Neural cell (in vitro differentiated cells): ENCODE measurements around the gene SRCAP. TPM values are rescaled to one million over a fixed set of nuclear protein-coding genes. Genes with fewer than 3 reads are reported as not detected.

Experiments
- H2AFZ ChIP-seq: fragments of 200-600, 300-800 bp; sonication (generic), shearing (Covaris generic); 2 replicates; pipeline ENCODE4 v1.6.0; 2014; ENCODE audit warnings: low read depth, mild to moderate bottlenecking, antibody characterized with exemption, low read length, moderate library complexity
- H3F3A ChIP-seq: fragments of 200-600 bp; shearing (Covaris generic); 2 replicates; pipeline ENCODE4 v1.6.1; 2016; ENCODE audit warnings: mild to moderate bottlenecking, moderate library complexity, mixed read lengths, antibody characterized with exemption, low read length; ENCODE audit not compliant: insufficient read depth, poor library complexity, severe bottlenecking
- H3K27ac ChIP-seq: fragments of 200-600, 300-800 bp; sonication (generic), shearing (Covaris generic); 2 replicates; pipeline ENCODE4 v1.5.1; 2014; ENCODE audit warnings: mild to moderate bottlenecking, low read length, moderate library complexity
- H3K27me3 ChIP-seq: fragments of 300-800, 200-600 bp; sonication (generic), shearing (Covaris generic); 2 replicates; pipeline ENCODE4 v1.6.0; 2014; ENCODE audit warnings: mild to moderate bottlenecking, low read depth, low read length, moderate library complexity; ENCODE audit not compliant: insufficient read depth
- H3K36me3 ChIP-seq: fragments of 300-800, 200-600 bp; sonication (generic), shearing (Covaris generic); 2 replicates; pipeline ENCODE4 v1.5.1; 2014; ENCODE audit warnings: mild to moderate bottlenecking, antibody characterized with exemption, low read length, moderate library complexity; ENCODE audit not compliant: insufficient read depth
- H3K4me2 ChIP-seq: fragments of 300-800, 200-600 bp; sonication (generic), shearing (Covaris generic); 2 replicates; pipeline ENCODE4 v1.6.0; 2014; ENCODE audit warnings: mild to moderate bottlenecking, low read length
- H3K4me3 ChIP-seq: fragments of 300-800, 200-600 bp; sonication (generic), shearing (Covaris generic); 2 replicates; pipeline ENCODE4 v1.5.1; 2014; ENCODE audit warnings: mild to moderate bottlenecking, low read length, moderate library complexity
- H3K79me2 ChIP-seq: fragments of 200-600 bp; shearing (Covaris generic); replicated peaks from 2 replicates; pipeline ENCODE4 v1.6.0; 2014; ENCODE audit warnings: mild to moderate bottlenecking, low read length, moderate library complexity; ENCODE audit not compliant: insufficient read depth
- H3K9ac ChIP-seq: fragments of 300-800, 200-600 bp; sonication (generic), shearing (Covaris generic); 2 replicates; pipeline ENCODE4 v1.6.1; 2016; ENCODE audit warnings: mild to moderate bottlenecking, low read length, mixed read lengths
- H3K9me2 ChIP-seq: fragments of 200-600 bp; shearing (Covaris generic); 2 replicates; pipeline ENCODE4 v1.6.1; 2016; ENCODE audit warnings: mild to moderate bottlenecking, low read length, mixed read lengths; ENCODE audit not compliant: insufficient read depth
- H3K9me3 ChIP-seq: fragments of 200-600, 300-800 bp; sonication (generic), shearing (Covaris generic); 2 replicates; pipeline ENCODE4 v1.6.1; 2016; ENCODE audit warnings: mild to moderate bottlenecking, mixed run types, low read length, moderate library complexity, mixed read lengths
- H4K20me1 ChIP-seq: fragments of 200-600 bp; shearing (Covaris generic); 2 replicates; pipeline ENCODE4 v1.6.1; 2016; ENCODE audit warnings: mild to moderate bottlenecking, mixed run types; ENCODE audit not compliant: insufficient read depth
- CTCF ChIP-seq: fragments of 450-650 bp; IDR thresholded peaks from 2 replicates; pipeline ENCODE4 v1.5.1; 2014; ENCODE audit warnings: antibody characterized with exemption, mild to moderate bottlenecking, moderate library complexity; ENCODE audit not compliant: poor library complexity, severe bottlenecking
- EP300 ChIP-seq: fragments of 450-650 bp; conservative IDR thresholded peaks from 2 replicates; pipeline ENCODE4 v1.6.1; 2014; ENCODE audit warnings: antibody characterized with exemption, mild to moderate bottlenecking, moderate library complexity; ENCODE audit not compliant: poor library complexity, severe bottlenecking
- EZH2 ChIP-seq: fragments of 200-600, 300-800 bp; shearing (Covaris generic), sonication (generic); IDR thresholded peaks from 2 replicates; pipeline ENCODE4 v1.6.1; 2014; ENCODE audit warnings: antibody characterized with exemption, low read length, borderline replicate concordance, mild to moderate bottlenecking; ENCODE audit not compliant: insufficient read depth, poor library complexity, severe bottlenecking
- MXI1 ChIP-seq: fragments of 450-650 bp; conservative IDR thresholded peaks from 2 replicates; pipeline ENCODE4 v1.6.1; 2014; ENCODE audit warnings: antibody characterized with exemption, mild to moderate bottlenecking; ENCODE audit not compliant: poor library complexity, severe bottlenecking
- POLR2AphosphoS5 ChIP-seq: IDR thresholded peaks from 2 replicates; pipeline ENCODE4 v1.6.1; 2012
- RAD21 ChIP-seq: fragments of 450-650 bp; conservative IDR thresholded peaks from 2 replicates; pipeline ENCODE4 v1.6.1; 2014; ENCODE audit warnings: antibody characterized with exemption, mild to moderate bottlenecking, moderate library complexity
- REST ChIP-seq: IDR thresholded peaks from 2 replicates; pipeline ENCODE4 v1.6.1; 2012; ENCODE audit warnings: borderline replicate concordance
- SMC3 ChIP-seq: fragments of 450-650 bp; conservative IDR thresholded peaks from 2 replicates; pipeline ENCODE4 v1.6.1; 2014; ENCODE audit warnings: antibody characterized with exemption, mild to moderate bottlenecking, moderate library complexity; ENCODE audit not compliant: poor library complexity
- TAF1 ChIP-seq: IDR thresholded peaks from 2 replicates; pipeline ENCODE4 v1.6.1; 2012; ENCODE audit warnings: low read depth
- polyA plus RNA-seq: library from polyadenylated mRNA; depleted of rRNA; stranded (reverse); fragments of >200 nt; gene quantifications from 2 replicates; pipeline ENCODE4 v1.2.3, GENCODE V29; 2014

Gene SRCAP
- polyA plus RNA-seq, 1 donor from 2014 or later: 0.76 TPM

- no peaks in the 10 kb centered on the region for H3F3A ChIP-seq
- H2AFZ ChIP-seq: no peak overlapping the region
- no peak overlapping the region for H3K4me3 ChIP-seq
- no peaks in the 10 kb centered on the region for H3K9me3 ChIP-seq
- no peaks in the 10 kb centered on the region for H4K20me1 ChIP-seq
- peaks cover 3% of the 10 kb centered on the region for H3K36me3 ChIP-seq
- H3K27me3 ChIP-seq: no peaks in the 10 kb centered on the region
- no peak overlapping the region for H3K4me2 ChIP-seq
- no peaks in the 10 kb centered on the region for H3K79me2 ChIP-seq
- no peak overlapping the region for H3K27ac ChIP-seq
- H3K9me2 ChIP-seq: no peaks in the 10 kb centered on the region
- TF ChIP-seq EZH2 (no peak), TAF1 (no peak), MXI1 (no peak), EP300 (no peak), POLR2AphosphoS5 (no peak), REST (no peak), RAD21 (no peak), CTCF (no peak), SMC3 (no peak)
- H3K9ac ChIP-seq: no peak overlapping the region
Measured at GRCh38 chr16:30720694-30721093, 21.7 kb downstream of the SRCAP start.

- Histone ChIP-seq H3K36me3 (no peaks in the 10 kb centered on the region), H3K27me3 (no peaks in the 10 kb centered on the region), H3K9me2 (no peaks in the 10 kb centered on the region), H2AFZ (no peak overlapping the region), H3K27ac (no peak overlapping the region), H3K9me3 (no peaks in the 10 kb centered on the region), H4K20me1 (no peaks in the 10 kb centered on the region), H3K4me2 (no peak overlapping the region), H3K9ac (no peak overlapping the region), H3K79me2 (no peaks in the 10 kb centered on the region), H3F3A (no peaks in the 10 kb centered on the region), H3K4me3 (no peak overlapping the region)
- TF ChIP-seq CTCF: no peak
- no peak for TF ChIP-seq SMC3
- TF ChIP-seq POLR2AphosphoS5: no peak
- no peak for TF ChIP-seq MXI1
- TF ChIP-seq TAF1: no peak
- no peak for TF ChIP-seq RAD21
Measured at GRCh38 chr16:30721167-30721566, 22.2 kb downstream of the SRCAP start.
